Body of pancreas (tissue), 4 donors: Measurements from ENCODE around the gene MAGI1. TPM values are rescaled to one million over a fixed set of nuclear protein-coding genes. Genes with fewer than 3 reads are reported as not detected.

Experiments
- ATAC-seq: fragments of 150-250 bp; one replicate; pipeline ENCODE4 v1.9.1; 2016
- DNase-seq, 4 donors: peaks; one replicate each; pipeline ENCODE4 v3.0.0-alpha.2; 2019
- H3K27ac ChIP-seq, 4 donors: fragments of 200-600 bp; sonication (generic); 1 replicate in 3 of 4; 2 replicates in 1 of 4; pipeline versions ENCODE4 v1.5.1 to v1.6.1; 2016 to 2019; ENCODE audit warnings: mild to moderate bottlenecking in 1 of 4, mixed read lengths in 1 of 4, moderate library complexity in 1 of 4
- H3K27me3 ChIP-seq, 2 donors: fragments of 200-600 bp; sonication (generic); one replicate each; pipeline ENCODE4 v1.6.0; 2016; ENCODE audit warnings: mild to moderate bottlenecking in 1 of 2
- H3K36me3 ChIP-seq, 2 donors: fragments of 200-600 bp; sonication (generic); replicated peaks in 1 of 2; 2 replicates each; pipeline ENCODE4 v1.5.1; 2016; ENCODE audit warnings: low read depth in 2 of 2; ENCODE audit not compliant: insufficient read depth in 1 of 2
- H3K4me1 ChIP-seq: fragments of 200-600 bp; sonication (generic); one replicate; pipeline ENCODE4 v1.6.0; 2016
- H3K4me3 ChIP-seq, 2 donors: fragments of 200-600 bp; sonication (generic); 1 replicate in 1 of 2; 2 replicates in 1 of 2; pipeline ENCODE4 v1.5.1; 2016 to 2019
- H3K9me3 ChIP-seq, 3 donors: fragments of 200-600 bp; sonication (generic); 1 replicate in 2 of 3; 2 replicates in 1 of 3; pipeline ENCODE4 v1.5.1; 2016
- CTCF ChIP-seq, 7 experiments: fragments of 450-650 bp in 4 of 7; fragments of 200-600 bp in 3 of 7; sonication (generic) in 3 of 7; IDR thresholded peaks; one replicate each; pipeline ENCODE4 v1.5.1; 2016 to 2019; ENCODE audit warnings: antibody characterized with exemption in 7 of 7
- POLR2A ChIP-seq, 3 donors: fragments of 450-650 bp; IDR thresholded peaks; one replicate each; pipeline ENCODE4 v1.6.1; 2016; ENCODE audit warnings: antibody characterized with exemption in 3 of 3, mild to moderate bottlenecking in 2 of 3
- WGBS, 2 donors: methylation state at CpG; one replicate each; pipeline ENCODE4 v1.1.5; 2017; 5-methylcytosine and 5-hydroxymethylcytosine counted together
- intact Hi-C: fragments of 100-400 bp; cut with DNase I; formaldehyde crosslinking; loops from one replicate; pipeline ENCODE4 v1.15.1; 2023
- total RNA-seq, 2 donors: library from RNA; depleted of rRNA; stranded (reverse); fragments of >200 nt; gene quantifications; one replicate each; pipeline ENCODE4 v1.1.0, GENCODE V29; 2016

Gene MAGI1
- total RNA-seq, 2 donors from 2014 or later: 44.2 to 63.6 TPM

- no peak overlapping the region for H3K4me3 ChIP-seq
- DNase-seq (no peak), ATAC-seq (no peak)
- no peaks in the 10 kb centered on the region for H3K36me3 ChIP-seq
- no peaks in the 10 kb centered on the region for H3K27me3 ChIP-seq
- TF ChIP-seq CTCF (IDR thresholded peaks at IDR 0.05) (no peak), POLR2A (IDR thresholded peaks at IDR 0.05) (no peak)
- intact Hi-C loops: no loop called here
- WGBS, 2 donors: 74 to 81% methylated on average over 2 of the region's 2 CpGs
- peak overlapping the region in 3 of 4 donors; percentile 8 to 34 (median 13) for H3K27ac ChIP-seq
- H3K9me3 ChIP-seq: no peaks in the 10 kb centered on the region
- peaks cover 14% of the 10 kb centered on the region for H3K4me1 ChIP-seq
Measured at GRCh38 chr3:65919826-65920225, 118.9 kb downstream of the MAGI1 start.

GRCh38 chr3:65915477-65915876, 123.2 kb downstream of the MAGI1 start:
- no peak for TF ChIP-seq POLR2A (IDR thresholded peaks at IDR 0.05)
- TF ChIP-seq CTCF (IDR thresholded peaks at IDR 0.05): no peak
- DNase-seq (no peak), ATAC-seq (no peak)
- Histone ChIP-seq H3K4me3 (no peak overlapping the region), H3K27me3 (no peaks in the 10 kb centered on the region), H3K9me3 (no peaks in the 10 kb centered on the region), H3K36me3 (no peaks in the 10 kb centered on the region), H3K27ac (no peak overlapping the region), H3K4me1 (peaks cover 43% of the 10 kb centered on the region)
- intact Hi-C loops: no loop called here
- 71 to 83% methylated on average over 2 of the region's 2 CpGs for WGBS, 2 donors

- DNase-seq: no peak
- Histone ChIP-seq H3K27me3 (no peaks in the 10 kb centered on the region), H3K9me3 (no peaks in the 10 kb centered on the region), H3K4me1 (peaks cover 40% of the 10 kb centered on the region), H3K27ac (peak overlapping the region in 1 of 4 donors; percentile 42), H3K36me3 (no peaks in the 10 kb centered on the region), H3K4me3 (no peak overlapping the region)
- TF ChIP-seq CTCF (IDR thresholded peaks at IDR 0.05) (no peak), POLR2A (IDR thresholded peaks at IDR 0.05) (no peak)
- WGBS, 2 donors: 78% methylated on average over 3 of the region's 3 CpGs
- ATAC-seq: no peak
- intact Hi-C loops: no loop called here
Measured at GRCh38 chr3:65914740-65915367, 123.9 kb downstream of the MAGI1 start.

DNA sequence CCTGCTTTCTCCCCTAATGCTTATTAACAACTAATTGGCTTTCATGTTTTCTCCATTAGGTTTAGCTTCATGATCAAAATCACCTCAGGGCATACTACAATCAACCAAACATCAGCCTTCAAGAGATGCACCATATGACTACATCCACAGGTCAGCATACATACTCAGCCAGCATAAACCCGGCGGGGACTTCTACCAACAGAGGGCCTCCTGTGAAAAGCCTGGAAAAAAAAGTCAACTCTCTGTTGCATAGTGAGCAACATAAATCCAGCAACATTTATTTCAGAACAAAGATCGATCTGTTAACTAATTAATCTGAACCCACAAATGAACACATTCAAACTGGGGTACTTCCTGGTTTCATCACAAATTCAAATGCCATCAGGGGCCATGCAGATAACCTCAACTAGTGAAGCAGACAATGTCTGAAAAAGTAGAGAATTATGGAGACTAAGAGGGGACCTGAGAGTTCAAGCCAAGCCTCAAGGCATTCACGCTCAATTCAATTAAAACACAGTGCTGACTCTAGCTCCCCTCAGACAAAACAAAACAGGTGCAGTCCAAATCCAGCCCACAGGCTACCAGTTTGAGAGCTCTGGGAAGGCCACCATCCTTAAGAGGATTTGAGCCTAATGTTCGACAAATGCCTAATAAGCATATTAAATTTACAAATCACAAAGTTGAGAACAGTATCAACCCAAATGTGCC, 124.5 kb downstream of the MAGI1 start:
- intact Hi-C loops: no loop called here
- H3K4me3 ChIP-seq: no peak overlapping the region
- H3K4me1 ChIP-seq: peaks cover 39% of the 10 kb centered on the region
- H3K27ac ChIP-seq: peak overlapping the region in 2 of 4 donors; percentile 22 to 42
- ATAC-seq (no peak), DNase-seq (peak in 1 of 4 donors; percentile 22)
- no peaks in the 10 kb centered on the region for H3K36me3 ChIP-seq
- H3K27me3 ChIP-seq: no peaks in the 10 kb centered on the region
- 66 to 75% methylated on average over 5 of the region's 5 CpGs for WGBS, 2 donors
- H3K9me3 ChIP-seq: no peaks in the 10 kb centered on the region
- TF ChIP-seq CTCF (IDR thresholded peaks at IDR 0.05) (peak in 3 of 7 experiments; percentile 10 to 33 (median 19)), POLR2A (IDR thresholded peaks at IDR 0.05) (no peak)
